Liver (tissue), 9 donors: ENCODE data around the gene SPSB2. TPM values are rescaled to one million over a fixed set of nuclear protein-coding genes. Genes with fewer than 3 reads are reported as not detected.
"Not testable (repeated sequence)": the region's sequence is repeated elsewhere in the genome, so short reads cannot be mapped to it uniquely, and the experiment has no call there.

Experiments used
- DNase-seq: peaks from one replicate; pipeline ENCODE4 v3.0.0-alpha.2; 2017; ENCODE audit warnings: low spot score
- H3K27ac ChIP-seq, 2 donors: one replicate each; pipeline ENCODE4 v1.7.0; 2013; ENCODE audit warnings: inconsistent platforms in 2 of 2, low read length in 2 of 2, control low read depth in 1 of 2, low read depth in 1 of 2, mild to moderate bottlenecking in 1 of 2
- H3K27me3 ChIP-seq, 4 donors: one replicate each; pipeline versions ENCODE4 v1.6.1 to v1.7.0; 2013; ENCODE audit warnings: low read length in 3 of 4, inconsistent platforms in 1 of 4, mild to moderate bottlenecking in 1 of 4, moderate library complexity in 1 of 4; ENCODE audit not compliant: control insufficient read depth in 4 of 4, insufficient read depth in 4 of 4
- H3K36me3 ChIP-seq, 4 donors: one replicate each; pipeline versions ENCODE4 v1.6.1 to v1.7.0; 2013; ENCODE audit warnings: low read length in 3 of 4, mild to moderate bottlenecking in 3 of 4, low read depth in 1 of 4, moderate library complexity in 1 of 4; ENCODE audit not compliant: control insufficient read depth in 4 of 4, insufficient read depth in 3 of 4
- H3K4me1 ChIP-seq, 4 donors: one replicate each; pipeline versions ENCODE4 v1.6.1 to v1.7.0; 2013; ENCODE audit warnings: low read length in 3 of 4, mild to moderate bottlenecking in 3 of 4, moderate library complexity in 1 of 4; ENCODE audit not compliant: control insufficient read depth in 4 of 4, insufficient read depth in 4 of 4
- H3K4me3 ChIP-seq, 3 donors: one replicate each; pipeline versions ENCODE4 v1.6.1 to v1.7.0; 2013; ENCODE audit warnings: low read length in 3 of 3, control low read depth in 1 of 3, low read depth in 1 of 3, mild to moderate bottlenecking in 1 of 3
- H3K9ac ChIP-seq, 2 donors: one replicate each; pipeline ENCODE4 v1.7.0; 2013; ENCODE audit warnings: low read length in 2 of 2, mild to moderate bottlenecking in 2 of 2, moderate library complexity in 2 of 2, control low read depth in 1 of 2, low read depth in 1 of 2
- H3K9me3 ChIP-seq, 4 donors: one replicate each; pipeline versions ENCODE4 v1.6.1 to v1.7.0; 2013; ENCODE audit warnings: low read length in 3 of 4; ENCODE audit not compliant: control insufficient read depth in 4 of 4
- ATF3 ChIP-seq: IDR thresholded peaks from 2 replicates; pipeline ENCODE4 v1.6.1; 2016; ENCODE audit warnings: antibody characterized with exemption
- EGR1 ChIP-seq, 2 donors: IDR thresholded peaks; 2 replicates each; pipeline ENCODE4 v1.6.1; 2016 to 2018; ENCODE audit warnings: antibody characterized with exemption in 2 of 2, low read depth in 2 of 2
- FOXA1 ChIP-seq: IDR thresholded peaks from 2 replicates; pipeline ENCODE4 v1.6.1; 2016; ENCODE audit warnings: antibody characterized with exemption
- FOXA2 ChIP-seq: IDR thresholded peaks from 2 replicates; pipeline ENCODE4 v1.6.1; 2016; ENCODE audit warnings: antibody characterized with exemption
- GABPA ChIP-seq, 2 donors: IDR thresholded peaks in 1 of 2; conservative IDR thresholded peaks in 1 of 2; 2 replicates each; pipeline ENCODE4 v1.6.1; 2016; ENCODE audit warnings: antibody characterized with exemption in 2 of 2, mild to moderate bottlenecking in 1 of 2, moderate library complexity in 1 of 2
- HNF4A ChIP-seq, 2 donors: conservative IDR thresholded peaks; 2 replicates each; pipeline ENCODE4 v1.6.1; 2016; ENCODE audit warnings: antibody characterized with exemption in 2 of 2, mild to moderate bottlenecking in 2 of 2
- HNF4G ChIP-seq: IDR thresholded peaks from 2 replicates; pipeline ENCODE4 v1.6.1; 2016; ENCODE audit warnings: antibody characterized with exemption
- JUND ChIP-seq, 2 donors: IDR thresholded peaks; 2 replicates each; pipeline ENCODE4 v1.6.1; 2016; ENCODE audit warnings: antibody characterized with exemption in 2 of 2
- NR2F2 ChIP-seq: IDR thresholded peaks from 2 replicates; pipeline ENCODE4 v1.6.1; 2016; ENCODE audit warnings: antibody characterized with exemption
- RAD21 ChIP-seq, 2 donors: IDR thresholded peaks; 2 replicates each; pipeline ENCODE4 v1.6.1; 2016; ENCODE audit warnings: antibody characterized with exemption in 2 of 2, mild to moderate bottlenecking in 2 of 2
- RXRA ChIP-seq, 2 donors: IDR thresholded peaks; 2 replicates each; pipeline ENCODE4 v1.6.1; 2017 to 2018; ENCODE audit warnings: antibody characterized with exemption in 2 of 2, mild to moderate bottlenecking in 1 of 2
- SP1 ChIP-seq: IDR thresholded peaks from 2 replicates; pipeline ENCODE4 v1.6.1; 2018; ENCODE audit warnings: antibody characterized with exemption, mild to moderate bottlenecking
- TAF1 ChIP-seq: conservative IDR thresholded peaks from 2 replicates; pipeline ENCODE4 v1.6.1; 2016; ENCODE audit warnings: antibody characterized with exemption, mild to moderate bottlenecking
- YY1 ChIP-seq: IDR thresholded peaks from 2 replicates; pipeline ENCODE4 v1.6.1; 2016; ENCODE audit warnings: antibody characterized with exemption, mild to moderate bottlenecking
- WGBS: extraction: QIAGEN DNeasy Blood & Tissue Kit; methylation state at CpG from one replicate; pipeline ENCODE4 v1.1.7; 2013; 5-methylcytosine and 5-hydroxymethylcytosine counted together
- polyA plus RNA-seq, 2 donors: library from polyadenylated mRNA; stranded (reverse) in 1 of 2; unstranded in 1 of 2; fragments of 200-250 nt in 1 of 2; fragments of >200 nt in 1 of 2; fragmentation: Nextera tagmentation in 1 of 2; extraction: Ambion mirVana in 1 of 2; gene quantifications; one replicate each; pipeline versions ENCODE4 v1.2.1 to v1.2.3, GENCODE V29; 2013 to 2015
- total RNA-seq, 2 donors: library from RNA; depleted of rRNA; stranded (reverse); fragments of >200 nt; gene quantifications; one replicate each; pipeline ENCODE4 v1.2.3, GENCODE V29; 2014
- TF ChIP-seq, protein P1 (sequence below): IDR thresholded peaks from 2 replicates; pipeline ENCODE4 v1.6.1; 2016; ENCODE audit warnings: antibody characterized with exemption
- TF ChIP-seq, protein P2 (sequence below): fragments of 150-350 bp; IDR thresholded peaks from 2 replicates; pipeline ENCODE4 v1.5.1; 2017; ENCODE audit warnings: improper control_type of control experiment, low read depth, low read length; ENCODE audit not compliant: missing input control
- donor health status: healthy.
- donor health status: healthy.
- donor health status: healthy.
- donor health status: healthy.
- donor health status: healthy.

Gene SPSB2
- total and polyA plus RNA-seq, 4 donors, result 3.2 to 4.6 (median 4.1) TPM

DNA sequence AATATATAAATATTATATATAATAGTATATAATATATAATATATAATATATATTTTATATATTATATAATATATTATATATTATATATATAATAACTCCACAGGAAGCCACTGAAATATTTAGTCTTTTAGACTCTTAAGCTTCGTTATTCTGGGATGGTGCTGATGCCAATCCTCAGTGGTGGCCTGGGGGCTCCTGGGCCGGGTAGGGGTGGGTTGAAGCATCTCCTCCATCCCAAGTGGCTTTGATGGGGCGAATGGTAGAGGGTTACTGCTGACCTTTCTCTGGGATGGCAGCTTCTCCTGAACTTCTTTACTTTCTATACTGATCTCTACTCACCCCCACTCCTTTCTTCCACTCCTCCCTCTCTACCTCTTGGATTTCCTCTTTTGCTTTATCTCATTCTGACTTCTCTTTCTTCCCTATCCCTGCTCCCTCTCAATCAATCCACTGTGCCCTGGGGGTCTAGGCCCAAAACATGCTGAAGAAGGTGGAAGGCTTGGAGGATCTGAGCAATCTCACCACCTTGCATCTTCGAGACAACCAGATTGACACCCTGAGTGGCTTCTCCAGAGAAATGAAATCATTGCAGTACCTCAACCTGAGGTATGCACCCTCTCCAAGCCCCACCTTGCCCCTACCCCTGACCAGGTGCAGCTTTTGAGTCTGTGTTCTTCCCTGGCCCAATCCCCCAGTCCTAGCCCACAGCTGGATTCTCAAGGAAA, 36.5 kb upstream of the SPSB2 start:
- 92% methylated on average over 4 of the region's 4 CpGs for WGBS
- no peak for DNase-seq
- Histone ChIP-seq H3K27me3 (no peaks in the 10 kb centered on the region), H3K4me1 (peaks cover 4 to 14% (median 6%) of the 10 kb centered on the region in 4 donors), H3K4me3 (no peak overlapping the region), H3K27ac (no peak overlapping the region), H3K9me3 (no peaks in the 10 kb centered on the region), H3K36me3 (no peaks in the 10 kb centered on the region), H3K9ac (no peak overlapping the region)
- TF ChIP-seq GABPA (IDR thresholded peaks at IDR 0.05 in 1 of 2, conservative IDR thresholded peaks at IDR 0.05 in 1 of 2) (no peak), HNF4A (conservative IDR thresholded peaks at IDR 0.05) (no peak)

- not testable (repeated sequence) for H3K9ac ChIP-seq, DNase-seq, H3K27ac ChIP-seq, H3K9me3 ChIP-seq, H3K27me3 ChIP-seq, H3K4me3 ChIP-seq, H3K36me3 ChIP-seq
- 96% methylated on average over 11 of the region's 11 CpGs for WGBS
- H3K4me1 ChIP-seq, result peaks cover 1 to 11% (median 8%) of the 10 kb centered on the region in 4 donors
Observed at GRCh38 chr12:6908141-6908540, 35.0 kb upstream of the SPSB2 start.

- H3K27me3 ChIP-seq, result no peaks in the 10 kb centered on the region
- no peak overlapping the region for H3K27ac ChIP-seq
- H3K4me1 ChIP-seq, result peaks cover 1 to 11% (median 8%) of the 10 kb centered on the region in 4 donors
- H3K36me3 ChIP-seq, result no peaks in the 10 kb centered on the region
- no peak overlapping the region for H3K4me3 ChIP-seq
- no peak for TF ChIP-seq NR2F2
- no peak for TF ChIP-seq RXRA (IDR thresholded peaks at IDR 0.05)
- no peak for TF ChIP-seq FOXA2
- TF ChIP-seq RAD21 (IDR thresholded peaks at IDR 0.05), result no peak
- no peak for TF ChIP-seq YY1
- TF ChIP-seq ATF3, result no peak
- no peak for TF ChIP-seq HNF4G
- TF ChIP-seq, protein P1, sequence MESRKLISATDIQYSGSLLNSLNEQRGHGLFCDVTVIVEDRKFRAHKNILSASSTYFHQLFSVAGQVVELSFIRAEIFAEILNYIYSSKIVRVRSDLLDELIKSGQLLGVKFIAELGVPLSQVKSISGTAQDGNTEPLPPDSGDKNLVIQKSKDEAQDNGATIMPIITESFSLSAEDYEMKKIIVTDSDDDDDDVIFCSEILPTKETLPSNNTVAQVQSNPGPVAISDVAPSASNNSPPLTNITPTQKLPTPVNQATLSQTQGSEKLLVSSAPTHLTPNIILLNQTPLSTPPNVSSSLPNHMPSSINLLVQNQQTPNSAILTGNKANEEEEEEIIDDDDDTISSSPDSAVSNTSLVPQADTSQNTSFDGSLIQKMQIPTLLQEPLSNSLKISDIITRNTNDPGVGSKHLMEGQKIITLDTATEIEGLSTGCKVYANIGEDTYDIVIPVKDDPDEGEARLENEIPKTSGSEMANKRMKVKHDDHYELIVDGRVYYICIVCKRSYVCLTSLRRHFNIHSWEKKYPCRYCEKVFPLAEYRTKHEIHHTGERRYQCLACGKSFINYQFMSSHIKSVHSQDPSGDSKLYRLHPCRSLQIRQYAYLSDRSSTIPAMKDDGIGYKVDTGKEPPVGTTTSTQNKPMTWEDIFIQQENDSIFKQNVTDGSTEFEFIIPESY, result no peak
- no peak for TF ChIP-seq JUND (IDR thresholded peaks at IDR 0.05)
- TF ChIP-seq GABPA (IDR thresholded peaks at IDR 0.05 in 1 of 2, conservative IDR thresholded peaks at IDR 0.05 in 1 of 2), result no peak
- no peak for TF ChIP-seq FOXA1
- TF ChIP-seq, protein P2, sequence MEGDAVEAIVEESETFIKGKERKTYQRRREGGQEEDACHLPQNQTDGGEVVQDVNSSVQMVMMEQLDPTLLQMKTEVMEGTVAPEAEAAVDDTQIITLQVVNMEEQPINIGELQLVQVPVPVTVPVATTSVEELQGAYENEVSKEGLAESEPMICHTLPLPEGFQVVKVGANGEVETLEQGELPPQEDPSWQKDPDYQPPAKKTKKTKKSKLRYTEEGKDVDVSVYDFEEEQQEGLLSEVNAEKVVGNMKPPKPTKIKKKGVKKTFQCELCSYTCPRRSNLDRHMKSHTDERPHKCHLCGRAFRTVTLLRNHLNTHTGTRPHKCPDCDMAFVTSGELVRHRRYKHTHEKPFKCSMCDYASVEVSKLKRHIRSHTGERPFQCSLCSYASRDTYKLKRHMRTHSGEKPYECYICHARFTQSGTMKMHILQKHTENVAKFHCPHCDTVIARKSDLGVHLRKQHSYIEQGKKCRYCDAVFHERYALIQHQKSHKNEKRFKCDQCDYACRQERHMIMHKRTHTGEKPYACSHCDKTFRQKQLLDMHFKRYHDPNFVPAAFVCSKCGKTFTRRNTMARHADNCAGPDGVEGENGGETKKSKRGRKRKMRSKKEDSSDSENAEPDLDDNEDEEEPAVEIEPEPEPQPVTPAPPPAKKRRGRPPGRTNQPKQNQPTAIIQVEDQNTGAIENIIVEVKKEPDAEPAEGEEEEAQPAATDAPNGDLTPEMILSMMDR, result no peak
- TF ChIP-seq SP1, result no peak
- TF ChIP-seq TAF1, result no peak
- no peak for TF ChIP-seq HNF4A (conservative IDR thresholded peaks at IDR 0.05)
- TF ChIP-seq EGR1 (IDR thresholded peaks at IDR 0.05; ENCODE audit: low read depth in 2 of 2), result no peak
- H3K9ac ChIP-seq, result no peak overlapping the region
- DNase-seq, result no peak
- 67% methylated on average over 5 of the region's 5 CpGs for WGBS
- H3K9me3 ChIP-seq, result no peaks in the 10 kb centered on the region
Observed at GRCh38 chr12:6905414-6906040, 32.4 kb upstream of the SPSB2 start.
